ENCODE measurements around the gene WDR1. TPM values are rescaled to one million over a fixed set of nuclear protein-coding genes. Genes with fewer than 3 reads are reported as not detected.

WDR1 gene
- total RNA-seq, 1 donor, result 314 TPM

GRCh38 chr4:10089346-10089745, 27.3 kb downstream of the WDR1 start:
- peaks cover 97% of the 10 kb centered on the region for H3K79me2 ChIP-seq (ENCODE audit: insufficient read depth, low read length)
- H3K36me3 ChIP-seq (ENCODE audit: insufficient read depth, low read length), result peaks cover 91% of the 10 kb centered on the region
- peaks cover 81% of the 10 kb centered on the region for H4K20me1 ChIP-seq (ENCODE audit: insufficient read depth, low read length)
- peaks cover 23% of the 10 kb centered on the region for H3K4me1 ChIP-seq (ENCODE audit: insufficient read depth, low read length)
- H3K4me3 ChIP-seq (ENCODE audit: insufficient read depth, low read length), result no peak overlapping the region
- no peaks in the 10 kb centered on the region for H3K9me3 ChIP-seq (ENCODE audit: low read depth, low read length)
- peak; percentile 38 for TF ChIP-seq CTCF (IDR thresholded peaks at IDR 0.05; ENCODE audit: extremely low read depth, low read depth, low read length)
- no peaks in the 10 kb centered on the region for H3K27me3 ChIP-seq (ENCODE audit: insufficient read depth, low read length)
- H2AFZ ChIP-seq (ENCODE audit: low read length), result no peak overlapping the region
- no peak overlapping the region for H3K4me2 ChIP-seq (ENCODE audit: insufficient read depth, low read length)
- no peak overlapping the region for H3K27ac ChIP-seq (ENCODE audit: low read depth, low read length)
- peak; percentile 74 for DNase-seq (ENCODE audit: insufficient read length, low spot score, missing footprints)

GRCh38 chr4:10088135-10089010, 28.2 kb downstream of the WDR1 start:
- DNase-seq (ENCODE audit: insufficient read length, low spot score, missing footprints), result peak; percentile 50
- no peak overlapping the region for H3K4me2 ChIP-seq (ENCODE audit: insufficient read depth, low read length)
- no peaks in the 10 kb centered on the region for H3K27me3 ChIP-seq (ENCODE audit: insufficient read depth, low read length)
- no peak overlapping the region for H3K4me3 ChIP-seq (ENCODE audit: insufficient read depth, low read length)
- H4K20me1 ChIP-seq (ENCODE audit: insufficient read depth, low read length), result peaks cover 79% of the 10 kb centered on the region
- TF ChIP-seq CTCF (IDR thresholded peaks at IDR 0.05; ENCODE audit: extremely low read depth, low read depth, low read length), result no peak
- H2AFZ ChIP-seq (ENCODE audit: low read length), result no peak overlapping the region
- peaks cover 13% of the 10 kb centered on the region for H3K4me1 ChIP-seq (ENCODE audit: insufficient read depth, low read length)
- peaks cover 96% of the 10 kb centered on the region for H3K36me3 ChIP-seq (ENCODE audit: insufficient read depth, low read length)
- peaks cover 100% of the 10 kb centered on the region for H3K79me2 ChIP-seq (ENCODE audit: insufficient read depth, low read length)
- H3K9me3 ChIP-seq (ENCODE audit: low read depth, low read length), result no peaks in the 10 kb centered on the region
- H3K27ac ChIP-seq (ENCODE audit: low read depth, low read length), result no peak overlapping the region

GRCh38 chr4:10087152-10087791, 29.3 kb downstream of the WDR1 start:
- H3K27me3 ChIP-seq (ENCODE audit: insufficient read depth, low read length), result no peaks in the 10 kb centered on the region
- H3K27ac ChIP-seq (ENCODE audit: low read depth, low read length), result no peak overlapping the region
- peak; percentile 76 for DNase-seq (ENCODE audit: insufficient read length, low spot score, missing footprints)
- H3K36me3 ChIP-seq (ENCODE audit: insufficient read depth, low read length), result peaks cover 98% of the 10 kb centered on the region
- no peak overlapping the region for H3K4me2 ChIP-seq (ENCODE audit: insufficient read depth, low read length)
- no peak overlapping the region for H3K4me3 ChIP-seq (ENCODE audit: insufficient read depth, low read length)
- peaks cover 100% of the 10 kb centered on the region for H3K79me2 ChIP-seq (ENCODE audit: insufficient read depth, low read length)
- TF ChIP-seq CTCF (IDR thresholded peaks at IDR 0.05; ENCODE audit: extremely low read depth, low read depth, low read length), result no peak
- peaks cover 3% of the 10 kb centered on the region for H3K4me1 ChIP-seq (ENCODE audit: insufficient read depth, low read length)
- H4K20me1 ChIP-seq (ENCODE audit: insufficient read depth, low read length), result peaks cover 83% of the 10 kb centered on the region
- no peaks in the 10 kb centered on the region for H3K9me3 ChIP-seq (ENCODE audit: low read depth, low read length)
- no peak overlapping the region for H2AFZ ChIP-seq (ENCODE audit: low read length)

- Histone ChIP-seq H3K4me1 (ENCODE audit: insufficient read depth, low read length) (no peaks in the 10 kb centered on the region), H3K79me2 (ENCODE audit: insufficient read depth, low read length) (peaks cover 100% of the 10 kb centered on the region), H3K9me3 (ENCODE audit: low read depth, low read length) (no peaks in the 10 kb centered on the region), H3K4me3 (ENCODE audit: insufficient read depth, low read length) (no peak overlapping the region), H3K27ac (ENCODE audit: low read depth, low read length) (no peak overlapping the region), H4K20me1 (ENCODE audit: insufficient read depth, low read length) (peaks cover 88% of the 10 kb centered on the region), H3K36me3 (ENCODE audit: insufficient read depth, low read length) (peaks cover 98% of the 10 kb centered on the region), H3K27me3 (ENCODE audit: insufficient read depth, low read length) (no peaks in the 10 kb centered on the region), H2AFZ (ENCODE audit: low read length) (no peak overlapping the region), H3K4me2 (ENCODE audit: insufficient read depth, low read length) (no peak overlapping the region)
- TF ChIP-seq CTCF (IDR thresholded peaks at IDR 0.05; ENCODE audit: extremely low read depth, low read depth, low read length), result no peak
- peak; percentile 30 for DNase-seq (ENCODE audit: insufficient read length, low spot score, missing footprints)
Observed at GRCh38 chr4:10086506-10087120, 30.0 kb downstream of the WDR1 start.
